Thoracic aorta (tissue), 2 donors: ENCODE results near the gene KIAA0930. TPM values are rescaled to one million over a fixed set of nuclear protein-coding genes. Genes with fewer than 3 reads are reported as not detected.

Source experiments
- ATAC-seq: fragments of 150-250 bp; one replicate; pipeline ENCODE4 v1.8.0; 2017; ENCODE audit warnings: low read depth; ENCODE audit not compliant: insufficient number of reproducible peaks, low FRiP score
- DNase-seq: peaks from one replicate; pipeline ENCODE4 v3.0.0-alpha.2; 2020; ENCODE audit warnings: low spot score
- H3K27ac ChIP-seq, 2 donors: fragments of 200-600 bp; sonication (generic); 1 replicate in 1 of 2; 2 replicates in 1 of 2; pipeline ENCODE4 v1.5.1; 2016; ENCODE audit warnings: mild to moderate bottlenecking in 2 of 2, moderate library complexity in 2 of 2
- H3K27me3 ChIP-seq: fragments of 200-600 bp; sonication (generic); replicated peaks from 2 replicates; pipeline ENCODE4 v1.6.0; 2016; ENCODE audit warnings: mild to moderate bottlenecking; ENCODE audit not compliant: insufficient read depth
- H3K36me3 ChIP-seq: fragments of 200-600 bp; sonication (generic); one replicate; pipeline ENCODE4 v1.5.1; 2016
- H3K4me1 ChIP-seq, 2 donors: fragments of 200-600 bp; sonication (generic); 1 replicate in 1 of 2; 2 replicates in 1 of 2; pipeline versions ENCODE4 v1.5.1 to v1.6.0; 2016; ENCODE audit warnings: low read depth in 2 of 2, mild to moderate bottlenecking in 1 of 2; ENCODE audit not compliant: control insufficient read depth in 1 of 2
- H3K4me3 ChIP-seq: fragments of 200-600 bp; sonication (generic); 2 replicates; pipeline ENCODE4 v1.5.1; 2016; ENCODE audit warnings: mild to moderate bottlenecking
- H3K9me3 ChIP-seq: fragments of 200-600 bp; sonication (generic); 2 replicates; pipeline ENCODE4 v1.5.1; 2016
- total RNA-seq, 2 donors: library from RNA; depleted of rRNA; stranded (reverse); fragments of >200 nt; gene quantifications; one replicate each; pipeline versions ENCODE4 v1.1.0 to v1.2.3, GENCODE V29; 2016
- TF ChIP-seq, protein P1 (sequence below): fragments of 200-600 bp; sonication (generic); IDR thresholded peaks from one replicate; pipeline ENCODE4 v1.5.1; 2019; ENCODE audit warnings: antibody characterized with exemption

The KIAA0930 gene
- total RNA-seq, 2 donors from 2014 or later, result 76.9 to 99.1 TPM

DNA sequence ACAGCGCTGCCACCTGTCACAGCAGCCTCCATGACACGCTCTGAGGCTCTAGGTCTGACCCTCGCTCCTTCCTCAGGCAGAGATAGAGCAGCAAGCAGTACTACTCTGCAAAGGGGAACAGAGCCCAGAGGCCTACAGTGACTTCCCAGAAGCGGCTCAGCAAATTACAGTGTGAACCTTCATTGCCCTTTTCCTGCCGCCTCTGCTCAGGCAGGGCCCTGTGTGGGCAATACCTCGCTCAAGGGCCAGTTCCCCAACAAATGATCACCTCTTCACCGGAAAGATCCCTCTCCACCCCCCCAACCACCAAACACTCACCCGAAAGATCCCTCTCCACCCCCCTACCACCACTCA, 12.3 kb downstream of the KIAA0930 start:
- ATAC-seq, result no peak
- no peaks in the 10 kb centered on the region for H3K36me3 ChIP-seq
- peaks cover 8 to 28% of the 10 kb centered on the region in 2 donors for H3K4me1 ChIP-seq
- no peak for DNase-seq
- H3K9me3 ChIP-seq, result no peaks in the 10 kb centered on the region
- H3K27me3 ChIP-seq, result no peaks in the 10 kb centered on the region
- TF ChIP-seq, protein P1, sequence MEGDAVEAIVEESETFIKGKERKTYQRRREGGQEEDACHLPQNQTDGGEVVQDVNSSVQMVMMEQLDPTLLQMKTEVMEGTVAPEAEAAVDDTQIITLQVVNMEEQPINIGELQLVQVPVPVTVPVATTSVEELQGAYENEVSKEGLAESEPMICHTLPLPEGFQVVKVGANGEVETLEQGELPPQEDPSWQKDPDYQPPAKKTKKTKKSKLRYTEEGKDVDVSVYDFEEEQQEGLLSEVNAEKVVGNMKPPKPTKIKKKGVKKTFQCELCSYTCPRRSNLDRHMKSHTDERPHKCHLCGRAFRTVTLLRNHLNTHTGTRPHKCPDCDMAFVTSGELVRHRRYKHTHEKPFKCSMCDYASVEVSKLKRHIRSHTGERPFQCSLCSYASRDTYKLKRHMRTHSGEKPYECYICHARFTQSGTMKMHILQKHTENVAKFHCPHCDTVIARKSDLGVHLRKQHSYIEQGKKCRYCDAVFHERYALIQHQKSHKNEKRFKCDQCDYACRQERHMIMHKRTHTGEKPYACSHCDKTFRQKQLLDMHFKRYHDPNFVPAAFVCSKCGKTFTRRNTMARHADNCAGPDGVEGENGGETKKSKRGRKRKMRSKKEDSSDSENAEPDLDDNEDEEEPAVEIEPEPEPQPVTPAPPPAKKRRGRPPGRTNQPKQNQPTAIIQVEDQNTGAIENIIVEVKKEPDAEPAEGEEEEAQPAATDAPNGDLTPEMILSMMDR, result no peak
- no peak overlapping the region for H3K4me3 ChIP-seq
- H3K27ac ChIP-seq, result no peak overlapping the region

DNA sequence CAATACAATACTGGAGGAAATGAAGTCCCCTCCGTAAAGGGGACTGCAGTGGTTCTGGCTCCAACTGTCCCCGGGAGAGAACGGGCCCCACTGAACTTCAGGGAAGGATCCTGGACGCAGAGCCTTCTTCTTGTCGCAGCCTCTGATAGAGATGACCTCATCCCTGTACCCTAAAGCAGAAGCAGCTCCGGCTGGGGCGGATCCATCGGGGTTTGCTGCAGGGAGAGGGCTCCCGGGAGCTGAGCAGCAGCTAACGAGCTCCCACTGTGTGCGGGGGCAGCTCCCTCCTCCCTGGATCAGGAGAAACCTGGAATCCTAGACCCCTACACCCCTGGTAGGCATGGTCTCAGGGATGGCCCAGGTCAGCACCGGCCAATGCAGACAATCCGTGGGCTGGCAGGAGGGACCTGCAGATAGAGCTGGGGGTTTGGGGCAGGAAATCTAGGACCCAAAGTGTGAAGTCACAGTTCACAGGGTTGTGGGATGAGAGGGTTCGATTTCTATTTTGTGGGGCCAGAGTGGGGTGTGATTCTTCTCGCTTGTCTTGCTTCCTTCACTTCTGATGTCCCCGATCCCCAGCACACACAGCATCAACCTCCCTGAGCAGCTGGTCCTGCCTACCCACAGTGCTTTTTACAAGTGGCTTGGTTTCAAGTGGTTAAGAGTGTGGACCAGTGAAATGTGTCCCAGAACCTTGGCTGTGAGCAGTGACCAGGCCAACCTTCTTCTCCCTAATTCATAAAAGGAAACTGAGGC, 12.9 kb downstream of the KIAA0930 start:
- H3K4me1 ChIP-seq, result peaks cover 8 to 28% of the 10 kb centered on the region in 2 donors
- TF ChIP-seq, protein P1, result no peak
- ATAC-seq (no peak), DNase-seq (no peak)
- no peak overlapping the region for H3K27ac ChIP-seq
- no peaks in the 10 kb centered on the region for H3K9me3 ChIP-seq
- no peaks in the 10 kb centered on the region for H3K27me3 ChIP-seq
- no peaks in the 10 kb centered on the region for H3K36me3 ChIP-seq
- H3K4me3 ChIP-seq, result no peak overlapping the region

DNA sequence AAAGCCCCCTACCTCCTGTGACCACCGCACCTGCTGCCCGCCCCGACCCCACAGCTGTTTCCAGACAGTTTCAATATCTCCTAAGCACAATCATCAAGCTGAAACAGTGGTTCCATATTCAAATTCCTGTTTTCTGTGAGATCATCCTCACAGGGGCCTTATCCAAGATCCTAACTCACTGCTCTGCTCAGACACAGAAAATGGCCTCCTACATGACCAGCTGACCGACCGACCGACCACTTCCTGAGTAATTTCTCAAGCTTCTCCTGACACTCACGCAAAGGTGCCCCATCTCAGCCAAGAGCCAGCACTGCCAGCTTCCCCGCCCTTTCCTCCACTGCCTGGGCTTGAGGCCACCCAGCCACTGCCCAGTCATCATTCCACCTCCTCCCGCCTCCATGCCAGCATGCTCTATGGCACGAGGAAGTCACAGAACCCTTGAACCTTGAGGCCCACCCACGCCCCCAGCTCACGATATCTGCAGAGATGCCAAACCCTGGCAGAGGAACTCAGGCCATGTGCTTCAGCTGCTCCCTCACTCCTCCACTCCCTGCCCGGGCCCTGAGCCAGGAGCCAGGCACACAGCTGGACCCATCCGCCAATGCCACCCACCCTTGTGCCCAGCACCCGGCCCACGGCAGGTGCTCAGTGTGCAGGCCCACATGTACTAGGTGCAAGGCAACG, 14.0 kb downstream of the KIAA0930 start:
- TF ChIP-seq, protein P1, result no peak
- peak overlapping the region in 1 of 2 donors; percentile 52 for H3K27ac ChIP-seq
- no peak for ATAC-seq
- no peak overlapping the region for H3K4me3 ChIP-seq
- H3K36me3 ChIP-seq, result no peaks in the 10 kb centered on the region
- DNase-seq, result no peak
- H3K4me1 ChIP-seq, result peaks cover 8 to 28% of the 10 kb centered on the region in 2 donors
- no peaks in the 10 kb centered on the region for H3K9me3 ChIP-seq
- no peaks in the 10 kb centered on the region for H3K27me3 ChIP-seq

DNA sequence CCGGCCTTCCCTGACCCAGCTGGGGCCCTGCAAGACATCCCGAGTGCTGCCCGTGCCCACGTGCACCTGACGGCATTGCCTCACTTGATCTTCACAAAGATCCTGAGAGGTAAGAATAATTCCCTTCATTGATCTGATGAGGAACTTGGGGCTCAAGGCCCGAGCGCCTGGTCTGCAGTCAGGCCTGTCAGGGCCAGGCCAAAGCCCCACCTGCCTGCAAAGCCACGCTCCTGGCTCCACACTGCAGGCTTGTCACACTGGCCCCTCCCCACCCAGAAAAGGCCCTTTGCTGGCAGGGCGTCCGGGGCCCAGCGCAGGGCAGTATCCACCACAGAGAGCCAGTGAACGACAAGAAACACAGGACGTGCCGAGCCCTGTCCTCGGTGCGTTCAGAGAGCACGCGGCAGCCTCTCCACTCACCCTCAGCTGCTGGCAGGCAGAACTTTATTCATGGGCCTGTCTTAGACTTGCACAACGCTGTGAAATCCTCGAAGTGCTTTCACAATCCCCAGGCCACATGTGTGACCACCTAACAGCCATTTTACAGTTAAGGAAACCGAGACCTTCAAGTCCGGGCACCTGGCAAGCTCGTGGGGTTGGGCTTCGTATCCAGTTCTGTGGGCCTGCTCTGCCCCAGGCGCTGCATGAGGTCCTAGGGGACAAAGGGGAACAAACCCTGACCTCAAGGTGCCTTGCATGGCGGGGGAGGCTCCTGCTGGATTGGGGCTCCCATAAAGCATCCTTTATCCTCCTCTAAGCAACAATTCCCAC, 14.8 kb downstream of the KIAA0930 start:
- Histone ChIP-seq H3K9me3 (no peaks in the 10 kb centered on the region), H3K4me1 (peaks cover 8 to 28% of the 10 kb centered on the region in 2 donors), H3K27me3 (no peaks in the 10 kb centered on the region), H3K27ac (peak overlapping the region in 1 of 2 donors; percentile 52), H3K4me3 (no peak overlapping the region), H3K36me3 (no peaks in the 10 kb centered on the region)
- TF ChIP-seq, protein P1, result no peak
- ATAC-seq, result no peak
- DNase-seq, result no peak
